Colonic mucosa (tissue), 4 donors: ENCODE data around the gene LRMDA. TPM values are rescaled to one million over a fixed set of nuclear protein-coding genes. Genes with fewer than 3 reads are reported as not detected.
"Not testable (repeated sequence)": the region's sequence is repeated elsewhere in the genome, so short reads cannot be mapped to it uniquely, and the experiment has no call there.

Source experiments
- DNase-seq: peaks from one replicate; pipeline ENCODE4 v3.0.0-alpha.2; 2020
- H3K27ac ChIP-seq: fragments of 200-600 bp; one replicate; pipeline ENCODE4 v1.8.0; 2021
- H3K27me3 ChIP-seq: fragments of 200-600 bp; one replicate; pipeline ENCODE4 v1.8.0; 2021
- H3K36me3 ChIP-seq: fragments of 200-600 bp; one replicate; pipeline ENCODE4 v1.8.0; 2021
- H3K4me1 ChIP-seq: fragments of 200-600 bp; one replicate; pipeline ENCODE4 v1.8.0; 2021; ENCODE audit warnings: mild to moderate bottlenecking
- H3K4me3 ChIP-seq: fragments of 200-600 bp; one replicate; pipeline ENCODE4 v1.8.0; 2021
- H3K9ac ChIP-seq, 2 donors: one replicate each; pipeline ENCODE4 v1.7.0; 2013; ENCODE audit warnings: control low read depth in 2 of 2, low read depth in 2 of 2, low read length in 2 of 2
- H3K9me3 ChIP-seq: fragments of 200-600 bp; one replicate; pipeline ENCODE4 v1.8.0; 2021
- CTCF ChIP-seq: fragments of 200-600 bp; IDR thresholded peaks from one replicate; pipeline ENCODE4 v1.8.0; 2022; ENCODE audit warnings: antibody characterized with exemption, mild to moderate bottlenecking
- intact Hi-C: fragments of 100-400 bp; cut with DNase I; formaldehyde crosslinking; loops from one replicate; pipeline ENCODE4 v1.14.1; 2022
- total RNA-seq, 2 donors: library from RNA; stranded (reverse); fragmentation: NEBNext Ultra II Directional in 1 of 2; extraction: Animal tissue kit (Norgen Biotek cat#: 25700) in 1 of 2; gene quantifications; one replicate each; pipeline ENCODE4 v1.2.1, GENCODE V29; 2021
- donor health status: healthy.
- donor health status: DM: no; HTN: no; CAD: no.
- donor health status: DM: no; HTN: no; CAD: no.

Gene LRMDA
- total RNA-seq, 2 donors from 2014 or later, result 2.5 to 5.2 TPM

GRCh38 chr10:75602341-75602740, 170.9 kb downstream of the LRMDA start:
- Histone ChIP-seq H3K9me3 (no peaks in the 10 kb centered on the region), H3K27me3 (no peaks in the 10 kb centered on the region)

GRCh38 chr10:75605096-75605495, 173.7 kb downstream of the LRMDA start:
- TF ChIP-seq CTCF, result no peak
- H3K4me3 ChIP-seq, result no peak overlapping the region
- H3K9ac ChIP-seq, result no peak overlapping the region
- no peaks in the 10 kb centered on the region for H3K27me3 ChIP-seq
- no peaks in the 10 kb centered on the region for H3K4me1 ChIP-seq
- H3K9me3 ChIP-seq, result no peaks in the 10 kb centered on the region
- no peak for DNase-seq
- no peak overlapping the region for H3K27ac ChIP-seq
- intact Hi-C loops, result no loop called here
- no peaks in the 10 kb centered on the region for H3K36me3 ChIP-seq

More at GRCh38 chr10:75602341-75602740, 170.9 kb downstream of the LRMDA start:
- TF ChIP-seq CTCF, result no peak
- DNase-seq, result no peak
- Histone ChIP-seq H3K27ac (no peak overlapping the region), H3K36me3 (no peaks in the 10 kb centered on the region), H3K4me1 (no peaks in the 10 kb centered on the region), H3K9ac (no peak overlapping the region), H3K4me3 (no peak overlapping the region)
- intact Hi-C loops, result no loop called here

GRCh38 chr10:75605795-75606194, 174.4 kb downstream of the LRMDA start:
- H3K9ac ChIP-seq, H3K36me3 ChIP-seq, H3K9me3 ChIP-seq, H3K4me1 ChIP-seq, H3K4me3 ChIP-seq, H3K27me3 ChIP-seq, H3K27ac ChIP-seq, DNase-seq, intact Hi-C loops: not testable (repeated sequence)

- H3K4me3 ChIP-seq, result no peak overlapping the region
- no peak overlapping the region for H3K27ac ChIP-seq
These were observed 174.9 kb downstream of the LRMDA start for GRCh38 chr10:75606203-75606779.

GRCh38 chr10:75607576-75607975, 176.2 kb downstream of the LRMDA start:
- H3K36me3 ChIP-seq, result no peaks in the 10 kb centered on the region
- H3K9me3 ChIP-seq, result no peaks in the 10 kb centered on the region
- H3K27ac ChIP-seq, result no peak overlapping the region
- H3K27me3 ChIP-seq, result no peaks in the 10 kb centered on the region
- intact Hi-C loops, result no loop called here
- no peak for DNase-seq
- no peak overlapping the region for H3K9ac ChIP-seq
- no peaks in the 10 kb centered on the region for H3K4me1 ChIP-seq
- no peak for TF ChIP-seq CTCF
- no peak overlapping the region for H3K4me3 ChIP-seq

More at GRCh38 chr10:75606203-75606779, 174.9 kb downstream of the LRMDA start:
- no peak for DNase-seq
- no peak for TF ChIP-seq CTCF
- Histone ChIP-seq H3K36me3 (no peaks in the 10 kb centered on the region), H3K27me3 (no peaks in the 10 kb centered on the region), H3K9ac (no peak overlapping the region), H3K9me3 (no peaks in the 10 kb centered on the region), H3K4me1 (no peaks in the 10 kb centered on the region)
- intact Hi-C loops, result no loop called here

- Histone ChIP-seq H3K4me1 (no peaks in the 10 kb centered on the region), H3K9me3 (no peaks in the 10 kb centered on the region), H3K4me3 (no peak overlapping the region), H3K36me3 (no peaks in the 10 kb centered on the region), H3K27ac (no peak overlapping the region), H3K27me3 (no peaks in the 10 kb centered on the region), H3K9ac (no peak overlapping the region)
- no peak for TF ChIP-seq CTCF
- intact Hi-C loops, result no loop called here
- DNase-seq, result no peak
These were observed 178.8 kb downstream of the LRMDA start for GRCh38 chr10:75610183-75610582.
